Activated B cell treated with CpG ODN at 0.5 μM for 24 hours (primary cell): ENCODE data around the gene USF1. TPM values are rescaled to one million over a fixed set of nuclear protein-coding genes. Genes with fewer than 3 reads are reported as not detected.

ENCODE experiments used
- ATAC-seq: fragments of 200-7000 bp; cut with Tn5 transposase; one replicate; pipeline ENCODE4 v1.10.0; 2021; ENCODE audit warnings: low read depth, mild to moderate bottlenecking, moderate library complexity
- CTCF ChIA-PET: fragments of 350-600 bp; sonication (Branson Sonifier 250); formaldehyde crosslinking; loops from one replicate; lab custom pipeline; 2021; ENCODE audit warnings: antibody characterized with exemption; lab: Charles Lee
- POLR2A ChIA-PET: fragments of 350-600 bp; sonication (Branson Sonifier 250); formaldehyde crosslinking; loops from one replicate; lab custom pipeline; 2021; ENCODE audit warnings: antibody characterized with exemption; lab: Charles Lee
- DNase-seq: peaks from one replicate; pipeline ENCODE4 v3.0.0; 2022
- H3K27ac Mint-ChIP-seq: one replicate; pipeline ENCODE4 v1.8.0; 2020; ENCODE audit warnings: mixed read lengths
- H3K27me3 Mint-ChIP-seq: one replicate; pipeline ENCODE4 v1.8.0; 2021; ENCODE audit warnings: mixed read lengths
- H3K36me3 Mint-ChIP-seq: one replicate; pipeline ENCODE4 v1.8.0; 2021; ENCODE audit warnings: low read depth, mixed read lengths
- H3K4me1 Mint-ChIP-seq: one replicate; pipeline ENCODE4 v1.8.0; 2021; ENCODE audit warnings: mixed read lengths
- H3K4me3 Mint-ChIP-seq: one replicate; pipeline ENCODE4 v1.8.0; 2020; ENCODE audit warnings: mild to moderate bottlenecking, mixed read lengths
- H3K9me3 Mint-ChIP-seq: one replicate; pipeline ENCODE4 v1.8.0; 2020; ENCODE audit warnings: mixed read lengths
- CTCF ChIP-seq: fragments of 200-600 bp; IDR thresholded peaks from one replicate; pipeline ENCODE4 v1.8.0; 2022; ENCODE audit warnings: antibody characterized with exemption, mild to moderate bottlenecking
- intact Hi-C: fragments of 100-400 bp; cut with micrococcal nuclease; formaldehyde crosslinking; loops from one replicate; pipeline ENCODE4 v1.15.1; 2024
- total RNA-seq: library from RNA; stranded (reverse); gene quantifications from 2 replicates; pipeline ENCODE4 v1.2.3, GENCODE V29; 2022

Gene USF1
- total RNA-seq, 1 donor from 2014 or later, result 143 TPM

- Mint-ChIP-seq H3K4me3 (no peak overlapping the region), H3K9me3 (no peaks in the 10 kb centered on the region), H3K36me3 (peaks cover 11% of the 10 kb centered on the region), H3K4me1 (peaks cover 23% of the 10 kb centered on the region), H3K27me3 (no peaks in the 10 kb centered on the region), H3K27ac (no peak overlapping the region)
- DNase-seq (no peak), ATAC-seq (no peak)
- POLR2A ChIA-PET, result interaction anchor here (9.8 kb wide), 1 partner anchor 28 kb away, joined by 285 read pairs; the partner anchor contains the start of gene USF1
- intact Hi-C loops, result no loop called here
- no peak for TF ChIP-seq CTCF
- CTCF ChIA-PET, result interaction anchor here (1.6 to 4.6 kb wide), 2 partner anchors 24 to 76 kb away, joined by 8 to 18 read pairs; no protein-coding TSS in a partner anchor
Measured at GRCh38 chr1:161073474-161074121, 27.8 kb upstream of the USF1 start.

- Mint-ChIP-seq H3K36me3 (peaks cover 17% of the 10 kb centered on the region), H3K4me1 (peaks cover 29% of the 10 kb centered on the region)
- intact Hi-C loops, result loop anchor here (1.0 kb wide), 1 partner anchor 309 kb away; no protein-coding TSS in a partner anchor
Measured at GRCh38 chr1:161072751-161073449, 27.1 kb upstream of the USF1 start.

GRCh38 chr1:161071886-161072371 is 26.2 kb upstream of the USF1 start:
- H3K27ac Mint-ChIP-seq, result peak overlapping the region; percentile 62
- no peaks in the 10 kb centered on the region for H3K9me3 Mint-ChIP-seq
- peaks cover 39% of the 10 kb centered on the region for H3K4me1 Mint-ChIP-seq

More at GRCh38 chr1:161072751-161073449, 27.1 kb upstream of the USF1 start:
- DNase-seq (no peak), ATAC-seq (no peak)
- Mint-ChIP-seq H3K27ac (no peak overlapping the region), H3K9me3 (no peaks in the 10 kb centered on the region), H3K27me3 (no peaks in the 10 kb centered on the region), H3K4me3 (no peak overlapping the region)
- ChIA-PET CTCF (interaction anchor here (1.6 to 6.2 kb wide), 6 partner anchors 20 to 75 kb away, joined by 3 to 95 read pairs (median 12); partner anchors contain the start of genes KLHDC9, NIT1 and PFDN2), POLR2A (interaction anchor here (1.0 to 9.8 kb wide), 3 partner anchors 24 to 109 kb away, joined by 3 to 285 read pairs (median 4); partner anchors contain the start of gene USF1)
- TF ChIP-seq CTCF, result no peak

GRCh38 chr1:161070761-161071160 is 25.0 kb upstream of the USF1 start:
- ATAC-seq (no peak), DNase-seq (no peak)
- H3K27me3 Mint-ChIP-seq, result no peaks in the 10 kb centered on the region
- peaks cover 49% of the 10 kb centered on the region for H3K4me1 Mint-ChIP-seq
- no peak for TF ChIP-seq CTCF
- H3K36me3 Mint-ChIP-seq, result peaks cover 32% of the 10 kb centered on the region
- intact Hi-C loops, result loop anchor here (1.0 kb wide), 2 partner anchors 28 to 69 kb away; partner anchors contain the start of gene KLHDC9
- ChIA-PET CTCF (interaction anchor here (0.6 to 6.2 kb wide), 18 partner anchors 22 to 311 kb away, joined by 3 to 95 read pairs (median 4); partner anchors contain the start of genes DEDD, KLHDC9, NIT1 and PFDN2), POLR2A (interaction anchor here (0.6 to 9.8 kb wide), 13 partner anchors 21 to 367 kb away, joined by 3 to 285 read pairs (median 10); partner anchors contain the start of genes DEDD, KLHDC9, NDUFS2 and NIT1)
- no peak overlapping the region for H3K4me3 Mint-ChIP-seq
- H3K9me3 Mint-ChIP-seq, result no peaks in the 10 kb centered on the region
- peak overlapping the region; percentile 95 for H3K27ac Mint-ChIP-seq

More at GRCh38 chr1:161071886-161072371, 26.2 kb upstream of the USF1 start:
- peak; percentile 46 for TF ChIP-seq CTCF
- Mint-ChIP-seq H3K27me3 (no peaks in the 10 kb centered on the region), H3K36me3 (peaks cover 23% of the 10 kb centered on the region), H3K4me3 (no peak overlapping the region)
- ChIA-PET POLR2A (interaction anchor here (0.5 to 9.8 kb wide), 8 partner anchors 25 to 110 kb away, joined by 3 to 285 read pairs (median 4); partner anchors contain the start of genes DEDD, KLHDC9, NIT1 and PFDN2), CTCF (interaction anchor here (0.5 to 6.2 kb wide), 13 partner anchors 19 to 78 kb away, joined by 3 to 95 read pairs (median 5); partner anchors contain the start of genes DEDD, KLHDC9, NIT1 and PFDN2)
- ATAC-seq, result peak; percentile 16
- no peak for DNase-seq
- intact Hi-C loops, result loop anchor here (1.0 kb wide), 1 partner anchor 310 kb away; no protein-coding TSS in a partner anchor
